CD4-positive, alpha-beta T cell (primary cell): ENCODE data around the gene NOD2. TPM values are rescaled to one million over a fixed set of nuclear protein-coding genes. Genes with fewer than 3 reads are reported as not detected.

Experiments used
- ATAC-seq: fragments of 200-7000 bp; cut with Tn5 transposase; one replicate; pipeline ENCODE4 v1.10.0; 2022; ENCODE audit warnings: mild to moderate bottlenecking; ENCODE audit not compliant: poor library complexity
- CTCF ChIA-PET: fragments of 350-600 bp; sonication (Branson Sonifier 250); formaldehyde crosslinking; loops from one replicate; lab custom pipeline; 2021; ENCODE audit warnings: antibody characterized with exemption, inconsistent platforms; lab: Charles Lee
- POLR2A ChIA-PET: fragments of 350-600 bp; sonication (Branson Sonifier 250); formaldehyde crosslinking; loops from one replicate; lab custom pipeline; 2021; ENCODE audit warnings: antibody characterized with exemption, inconsistent platforms; lab: Charles Lee
- DNase-seq, 14 experiments: peaks; one replicate each; pipeline ENCODE4 v3.0.0-alpha.2; 2013 to 2020; ENCODE audit warnings: mixed read lengths in 2 of 14
- H3K27ac ChIP-seq, 2 donors: one replicate each; pipeline versions ENCODE4 v1.5.1 to v1.7.0; 2013; ENCODE audit warnings: low read length in 2 of 2, low read depth in 1 of 2, mild to moderate bottlenecking in 1 of 2
- H3K27me3 ChIP-seq, 2 experiments: 1 replicate in 1 of 2; 2 replicates in 1 of 2; pipeline versions ENCODE4 v1.6.1 to v1.7.0; 2013; ENCODE audit warnings: low read length in 2 of 2, control low read depth in 1 of 2, mild to moderate bottlenecking in 1 of 2, moderate library complexity in 1 of 2; ENCODE audit not compliant: insufficient read depth in 2 of 2, control insufficient read depth in 1 of 2
- H3K36me3 ChIP-seq: one replicate; pipeline ENCODE4 v1.6.1; 2013; ENCODE audit warnings: low read length, control low read depth; ENCODE audit not compliant: insufficient read depth
- H3K4me1 ChIP-seq: one replicate; pipeline ENCODE4 v1.6.1; 2013; ENCODE audit warnings: low read length, control low read depth; ENCODE audit not compliant: insufficient read depth
- H3K4me3 ChIP-seq: one replicate; pipeline ENCODE4 v1.5.1; 2013; ENCODE audit warnings: mild to moderate bottlenecking, low read length, moderate library complexity
- H3K9me3 ChIP-seq, 2 experiments: 1 replicate in 1 of 2; 2 replicates in 1 of 2; pipeline versions ENCODE4 v1.6.1 to v1.7.0; 2013; ENCODE audit warnings: low read length in 2 of 2, mild to moderate bottlenecking in 2 of 2, control low read depth in 1 of 2, moderate library complexity in 1 of 2; ENCODE audit not compliant: control insufficient read depth in 1 of 2, insufficient read depth in 1 of 2
- H3K27ac Mint-ChIP-seq: one replicate; pipeline ENCODE4 v1.8.0; 2020; ENCODE audit warnings: mixed read lengths
- H3K27me3 Mint-ChIP-seq: one replicate; pipeline ENCODE4 v1.8.0; 2021; ENCODE audit warnings: mixed read lengths
- H3K36me3 Mint-ChIP-seq: one replicate; pipeline ENCODE4 v1.8.0; 2021; ENCODE audit warnings: low read depth, mixed read lengths
- H3K4me1 Mint-ChIP-seq: one replicate; pipeline ENCODE4 v1.8.0; 2021; ENCODE audit warnings: low read depth, mixed read lengths
- H3K4me3 Mint-ChIP-seq: one replicate; pipeline ENCODE4 v1.8.0; 2020; ENCODE audit warnings: mild to moderate bottlenecking, mixed read lengths
- H3K9me3 Mint-ChIP-seq: one replicate; pipeline ENCODE4 v1.8.0; 2020; ENCODE audit warnings: mixed read lengths
- CTCF ChIP-seq: fragments of 200-600 bp; IDR thresholded peaks from one replicate; pipeline ENCODE4 v1.8.0; 2022; ENCODE audit warnings: antibody characterized with exemption, mild to moderate bottlenecking
- intact Hi-C, 2 experiments: fragments of 100-400 bp; cut with DNase I in 1 of 2; cut with micrococcal nuclease in 1 of 2; formaldehyde crosslinking; loops; one replicate each; pipeline versions ENCODE4 v1.15.1 to v1.9.0; 2023 to 2025; cut with DNase I, micrococcal nuclease
- total RNA-seq, 174 experiments: library from RNA in 2 of 174; stranded (reverse) in 2 of 174; gene quantifications; one replicate each; pipeline ENCODE4 v1.2.3 and lab custom pipeline; 2021 to 2026

NOD2 gene
- total RNA-seq, 2 experiments from 2014 or later = 4.5 to 5.3 TPM

GRCh38 chr16:50717091-50717490, 23.7 kb downstream of the NOD2 start:
- Histone ChIP-seq H3K9me3 (no peaks in the 10 kb centered on the region), H3K27me3 (no peaks in the 10 kb centered on the region), H3K4me1 (peaks cover 35% of the 10 kb centered on the region), H3K36me3 (peaks cover 8% of the 10 kb centered on the region), H3K27ac (no peak overlapping the region), H3K4me3 (no peak overlapping the region)
- Mint-ChIP-seq H3K27me3 (no peaks in the 10 kb centered on the region), H3K4me3 (no peak overlapping the region), H3K27ac (no peak overlapping the region), H3K4me1 (peaks cover 28% of the 10 kb centered on the region), H3K36me3 (peaks cover 4% of the 10 kb centered on the region), H3K9me3 (no peaks in the 10 kb centered on the region)
- ChIA-PET POLR2A (no interaction called here), CTCF (no interaction called here)
- intact Hi-C loops = no loop called here
- DNase-seq (no peak), ATAC-seq (no peak)
- no peak for TF ChIP-seq CTCF

- Histone ChIP-seq H3K4me3 (no peak overlapping the region), H3K36me3 (peaks cover 8% of the 10 kb centered on the region), H3K4me1 (peaks cover 39% of the 10 kb centered on the region), H3K9me3 (no peaks in the 10 kb centered on the region), H3K27ac (no peak overlapping the region), H3K27me3 (no peaks in the 10 kb centered on the region)
- DNase-seq (no peak), ATAC-seq (no peak)
- TF ChIP-seq CTCF = no peak
- intact Hi-C loops = no loop called here
- Mint-ChIP-seq H3K9me3 (no peaks in the 10 kb centered on the region), H3K27ac (no peak overlapping the region), H3K4me3 (no peak overlapping the region), H3K36me3 (peaks cover 8% of the 10 kb centered on the region), H3K4me1 (peaks cover 30% of the 10 kb centered on the region), H3K27me3 (no peaks in the 10 kb centered on the region)
- POLR2A ChIA-PET = no interaction called here
- CTCF ChIA-PET = no interaction called here
Observed at GRCh38 chr16:50717494-50717893, 24.1 kb downstream of the NOD2 start.

- H3K27me3 Mint-ChIP-seq = no peaks in the 10 kb centered on the region
- intact Hi-C loops = no loop called here
- H3K27ac ChIP-seq = no peak overlapping the region
- no peak for ATAC-seq
- peaks cover 30% of the 10 kb centered on the region for H3K4me1 Mint-ChIP-seq
- no peak for DNase-seq
- ChIA-PET CTCF (no interaction called here), POLR2A (interaction anchor here (1.1 kb wide), 1 partner anchor 29 kb away, joined by 3 read pairs; no protein-coding TSS in a partner anchor)
- peaks cover 36% of the 10 kb centered on the region for H3K4me1 ChIP-seq
- no peak overlapping the region for H3K4me3 Mint-ChIP-seq
- no peak for TF ChIP-seq CTCF
- no peaks in the 10 kb centered on the region for H3K9me3 ChIP-seq
- peaks cover under 1% of the 10 kb centered on the region for H3K9me3 Mint-ChIP-seq
- H3K36me3 ChIP-seq = peaks cover 9% of the 10 kb centered on the region
- H3K4me3 ChIP-seq = no peak overlapping the region
- peaks cover 14% of the 10 kb centered on the region for H3K36me3 Mint-ChIP-seq
- H3K27me3 ChIP-seq = no peaks in the 10 kb centered on the region
- no peak overlapping the region for H3K27ac Mint-ChIP-seq
Observed at GRCh38 chr16:50718061-50718760, 24.8 kb downstream of the NOD2 start.
